Mucosa of stomach (tissue), 1 donor: ENCODE measurements around the gene AKAP13.

Experiments used
- H3K27me3 ChIP-seq: one replicate; pipeline ENCODE4 v1.7.0; 2013; ENCODE audit warnings: mild to moderate bottlenecking, low read length; ENCODE audit not compliant: control insufficient read depth, insufficient read depth
- H3K36me3 ChIP-seq: one replicate; pipeline ENCODE4 v1.7.0; 2013; ENCODE audit warnings: low read length; ENCODE audit not compliant: control insufficient read depth, insufficient read depth
- H3K4me1 ChIP-seq: one replicate; pipeline ENCODE4 v1.7.0; 2013; ENCODE audit warnings: mild to moderate bottlenecking, low read length; ENCODE audit not compliant: control insufficient read depth, insufficient read depth
- H3K4me3 ChIP-seq: one replicate; pipeline ENCODE4 v1.7.0; 2013; ENCODE audit warnings: low read length
- H3K9ac ChIP-seq: one replicate; pipeline ENCODE4 v1.7.0; 2013; ENCODE audit warnings: mild to moderate bottlenecking, low read length, moderate library complexity
- H3K9me3 ChIP-seq: one replicate; pipeline ENCODE4 v1.7.0; 2013; ENCODE audit warnings: mild to moderate bottlenecking, low read length, moderate library complexity; ENCODE audit not compliant: control insufficient read depth
- donor health status: Pancreatic carcinoma.

The AKAP13 gene

GRCh38 chr15:85733416-85733815 is 353.0 kb downstream of the AKAP13 start:
- Histone ChIP-seq H3K9ac (no peak overlapping the region), H3K4me1 (no peaks in the 10 kb centered on the region), H3K27me3 (no peaks in the 10 kb centered on the region), H3K36me3 (peaks cover 23% of the 10 kb centered on the region), H3K9me3 (peaks cover 8% of the 10 kb centered on the region), H3K4me3 (no peak overlapping the region)

GRCh38 chr15:85737061-85737460 is 356.7 kb downstream of the AKAP13 start:
- Histone ChIP-seq H3K36me3 (peaks cover 28% of the 10 kb centered on the region), H3K27me3 (no peaks in the 10 kb centered on the region), H3K9ac (no peak overlapping the region), H3K9me3 (peaks cover 8% of the 10 kb centered on the region), H3K4me3 (no peak overlapping the region), H3K4me1 (no peaks in the 10 kb centered on the region)

DNA sequence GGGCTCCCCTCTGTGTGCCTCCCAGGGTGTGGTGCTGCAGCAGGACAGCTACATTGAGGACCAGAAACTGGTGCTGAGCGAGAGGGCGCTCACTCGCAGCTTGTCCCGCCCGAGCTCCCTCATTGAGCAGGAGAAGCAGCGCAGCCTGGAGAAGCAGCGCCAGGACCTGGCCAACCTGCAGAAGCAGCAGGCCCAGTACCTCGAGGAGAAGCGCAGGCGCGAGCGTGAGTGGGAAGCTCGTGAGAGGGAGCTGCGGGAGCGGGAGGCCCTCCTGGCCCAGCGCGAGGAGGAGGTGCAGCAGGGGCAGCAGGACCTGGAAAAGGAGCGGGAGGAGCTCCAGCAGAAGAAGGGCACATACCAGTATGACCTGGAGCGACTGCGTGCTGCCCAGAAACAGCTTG is 360.6 kb downstream of the AKAP13 start:
- Histone ChIP-seq H3K9ac (no peak overlapping the region), H3K36me3 (peaks cover 39% of the 10 kb centered on the region)

DNA sequence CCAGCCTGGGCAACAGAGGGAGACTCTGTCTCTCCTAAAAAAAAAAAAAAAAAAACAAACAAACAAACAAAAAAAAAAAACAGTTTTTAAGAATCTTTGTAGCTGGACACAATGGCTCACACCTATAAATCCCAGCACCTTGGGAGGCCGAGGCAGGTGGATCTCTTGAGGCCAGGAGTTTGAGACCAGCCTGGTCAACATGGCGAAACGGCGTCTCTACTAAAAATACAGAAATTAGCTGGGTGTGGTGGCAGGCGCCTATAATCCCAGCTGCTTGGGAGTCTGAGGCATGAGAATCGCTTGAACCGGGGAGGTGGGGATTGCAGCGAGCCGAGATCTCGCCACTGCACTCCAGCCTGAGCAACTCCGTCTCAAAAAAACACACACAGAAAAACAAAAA is 361.3 kb downstream of the AKAP13 start:
- Histone ChIP-seq H3K9ac (no peak overlapping the region), H3K4me1 (no peaks in the 10 kb centered on the region), H3K36me3 (peaks cover 43% of the 10 kb centered on the region), H3K4me3 (no peak overlapping the region), H3K9me3 (no peaks in the 10 kb centered on the region), H3K27me3 (no peaks in the 10 kb centered on the region)

More for the DNA sequence above, 360.6 kb downstream of the AKAP13 start:
- no peaks in the 10 kb centered on the region for H3K4me1 ChIP-seq
- H3K4me3 ChIP-seq: no peak overlapping the region
- H3K27me3 ChIP-seq: no peaks in the 10 kb centered on the region
- H3K9me3 ChIP-seq: no peaks in the 10 kb centered on the region

DNA sequence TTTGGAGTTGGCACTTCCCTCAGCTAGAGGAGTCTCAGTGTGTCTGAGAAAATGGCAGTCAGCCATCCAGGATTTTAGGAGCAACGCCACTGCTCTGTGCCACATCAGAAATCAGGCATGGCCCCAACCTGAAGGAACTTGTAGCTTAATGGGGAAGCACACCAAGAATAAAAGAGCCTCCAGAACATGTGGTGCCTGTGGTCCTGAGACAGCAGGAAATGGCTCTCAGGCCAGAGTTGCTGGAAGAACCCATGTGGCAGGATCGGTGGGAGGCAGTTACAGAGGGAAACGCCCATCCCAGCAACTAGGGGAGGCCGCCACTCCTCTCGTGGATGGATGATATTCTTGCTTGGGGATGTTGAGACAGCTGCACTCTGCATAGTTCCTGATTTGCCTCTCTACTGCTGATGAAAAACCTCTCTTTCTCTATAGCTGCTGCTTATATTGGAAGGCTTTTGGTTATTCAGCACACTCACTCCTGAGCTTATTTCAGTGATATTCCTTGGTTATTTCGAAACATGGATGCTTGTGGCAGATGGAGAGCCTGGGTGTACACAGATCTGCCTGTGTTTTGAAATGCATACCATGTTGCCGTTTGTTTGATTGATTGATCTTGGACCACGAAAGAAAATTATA is 361.9 kb downstream of the AKAP13 start:
- Histone ChIP-seq H3K9ac (no peak overlapping the region), H3K4me3 (no peak overlapping the region), H3K27me3 (no peaks in the 10 kb centered on the region), H3K4me1 (no peaks in the 10 kb centered on the region), H3K9me3 (no peaks in the 10 kb centered on the region), H3K36me3 (peaks cover 48% of the 10 kb centered on the region)

GRCh38 chr15:85743392-85744055 is 363.1 kb downstream of the AKAP13 start:
- Histone ChIP-seq H3K4me3 (no peak overlapping the region), H3K36me3 (peaks cover 51% of the 10 kb centered on the region), H3K4me1 (no peaks in the 10 kb centered on the region), H3K9ac (no peak overlapping the region), H3K27me3 (no peaks in the 10 kb centered on the region), H3K9me3 (no peaks in the 10 kb centered on the region)

GRCh38 chr15:85744579-85744978 is 364.2 kb downstream of the AKAP13 start:
- no peaks in the 10 kb centered on the region for H3K27me3 ChIP-seq
- no peaks in the 10 kb centered on the region for H3K4me1 ChIP-seq
- H3K36me3 ChIP-seq: peaks cover 51% of the 10 kb centered on the region
- H3K9me3 ChIP-seq: no peaks in the 10 kb centered on the region
- no peak overlapping the region for H3K9ac ChIP-seq
- no peak overlapping the region for H3K4me3 ChIP-seq

- Histone ChIP-seq H3K9me3 (no peaks in the 10 kb centered on the region), H3K9ac (no peak overlapping the region), H3K27me3 (no peaks in the 10 kb centered on the region), H3K4me3 (no peak overlapping the region), H3K4me1 (no peaks in the 10 kb centered on the region), H3K36me3 (peaks cover 51% of the 10 kb centered on the region)
Observed at GRCh38 chr15:85745023-85745422, 364.6 kb downstream of the AKAP13 start.

DNA sequence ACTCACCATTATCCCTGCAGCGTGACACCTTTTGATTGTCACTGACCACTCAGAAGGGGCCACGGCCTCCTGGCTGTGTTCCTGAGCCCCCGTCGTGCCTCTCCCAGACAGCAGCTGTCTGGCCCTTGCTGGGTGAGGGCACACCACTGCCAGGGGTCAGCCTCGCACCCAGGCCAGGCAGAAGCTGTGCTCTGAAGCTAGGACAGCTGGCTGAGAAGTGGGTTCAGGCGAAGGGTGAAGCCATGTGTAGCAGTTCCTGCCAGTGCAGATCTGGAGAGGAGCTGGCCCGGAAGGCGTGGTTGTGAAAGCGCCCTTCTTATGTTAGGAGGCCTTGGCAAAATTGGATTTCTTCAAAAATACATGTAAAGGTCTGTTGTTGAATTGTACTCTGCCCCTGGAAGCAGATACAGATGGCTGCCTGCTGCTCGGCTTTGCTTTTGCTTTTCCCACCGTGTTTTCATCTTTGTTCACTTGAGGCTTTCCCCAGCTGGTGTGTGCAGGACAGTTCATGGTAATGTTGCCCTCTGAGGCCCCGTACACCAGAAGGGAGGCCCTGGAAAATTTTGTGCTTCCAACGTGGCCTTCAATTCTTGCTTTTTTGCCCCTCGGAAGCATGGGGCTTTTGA is 365.2 kb downstream of the AKAP13 start:
- Histone ChIP-seq H3K27me3 (no peaks in the 10 kb centered on the region), H3K9me3 (no peaks in the 10 kb centered on the region), H3K4me1 (no peaks in the 10 kb centered on the region), H3K36me3 (peaks cover 51% of the 10 kb centered on the region), H3K9ac (no peak overlapping the region), H3K4me3 (no peak overlapping the region)

GRCh38 chr15:85746641-85747040 is 366.2 kb downstream of the AKAP13 start:
- Histone ChIP-seq H3K27me3 (no peaks in the 10 kb centered on the region), H3K9me3 (no peaks in the 10 kb centered on the region), H3K9ac (no peak overlapping the region), H3K36me3 (peaks cover 43% of the 10 kb centered on the region), H3K4me1 (peaks cover 3% of the 10 kb centered on the region), H3K4me3 (no peak overlapping the region)

- no peak overlapping the region for H3K4me3 ChIP-seq
- no peak overlapping the region for H3K9ac ChIP-seq
- peaks cover 34% of the 10 kb centered on the region for H3K36me3 ChIP-seq
- no peaks in the 10 kb centered on the region for H3K9me3 ChIP-seq
- no peaks in the 10 kb centered on the region for H3K27me3 ChIP-seq
- H3K4me1 ChIP-seq: peaks cover 15% of the 10 kb centered on the region
Observed at GRCh38 chr15:85748176-85748575, 367.8 kb downstream of the AKAP13 start.

GRCh38 chr15:85748729-85749128 is 368.3 kb downstream of the AKAP13 start:
- Histone ChIP-seq H3K4me3 (no peak overlapping the region), H3K9me3 (no peaks in the 10 kb centered on the region), H3K9ac (no peak overlapping the region), H3K4me1 (peaks cover 15% of the 10 kb centered on the region), H3K27me3 (no peaks in the 10 kb centered on the region), H3K36me3 (peaks cover 28% of the 10 kb centered on the region)
